ENCODE measurements around the gene SOX4.

The SOX4 gene

GRCh38 chr6:21556968-21557721 is 36.4 kb upstream of the SOX4 start:
- no peak for TF ChIP-seq CTCF (IDR thresholded peaks at IDR 0.05)
- no peak overlapping the region for H2AFZ ChIP-seq
- no peak overlapping the region for H3K27ac ChIP-seq
- no peaks in the 10 kb centered on the region for H3K36me3 ChIP-seq (ENCODE audit: control insufficient read depth, insufficient read depth, low read length)
- no peak overlapping the region for H3K4me3 ChIP-seq (ENCODE audit: low read depth, low read length)
- no peak overlapping the region for H3K9ac ChIP-seq
- no peak overlapping the region for H3K4me2 ChIP-seq (ENCODE audit: low read length)
- no peaks in the 10 kb centered on the region for H3K79me2 ChIP-seq
- no peaks in the 10 kb centered on the region for H3K27me3 ChIP-seq (ENCODE audit: control insufficient read depth, insufficient read depth, low read length)
- H3K9me3 ChIP-seq (ENCODE audit: control insufficient read depth, low read length), result no peaks in the 10 kb centered on the region
- H3K4me1 ChIP-seq, result no peaks in the 10 kb centered on the region

GRCh38 chr6:21559238-21559637 is 34.3 kb upstream of the SOX4 start:
- Histone ChIP-seq H3K36me3 (ENCODE audit: control insufficient read depth, insufficient read depth, low read length) (no peaks in the 10 kb centered on the region), H3K9me3 (ENCODE audit: control insufficient read depth, low read length) (no peaks in the 10 kb centered on the region), H3K9ac (no peak overlapping the region), H3K4me1 (no peaks in the 10 kb centered on the region), H3K27me3 (ENCODE audit: control insufficient read depth, insufficient read depth, low read length) (no peaks in the 10 kb centered on the region), H2AFZ (no peak overlapping the region), H3K27ac (no peak overlapping the region), H3K4me2 (ENCODE audit: low read length) (no peak overlapping the region), H3K4me3 (ENCODE audit: low read depth, low read length) (no peak overlapping the region), H3K79me2 (no peaks in the 10 kb centered on the region)
- no peak for TF ChIP-seq CTCF (IDR thresholded peaks at IDR 0.05)

- H3K9ac ChIP-seq, result no peak overlapping the region
- H3K27me3 ChIP-seq (ENCODE audit: control insufficient read depth, insufficient read depth, low read length), result no peaks in the 10 kb centered on the region
- H3K4me2 ChIP-seq (ENCODE audit: low read length), result no peak overlapping the region
- no peak overlapping the region for H3K4me3 ChIP-seq (ENCODE audit: low read depth, low read length)
- TF ChIP-seq CTCF (IDR thresholded peaks at IDR 0.05), result no peak
- no peak overlapping the region for H2AFZ ChIP-seq
- H3K4me1 ChIP-seq, result no peaks in the 10 kb centered on the region
- no peaks in the 10 kb centered on the region for H3K36me3 ChIP-seq (ENCODE audit: control insufficient read depth, insufficient read depth, low read length)
- no peak overlapping the region for H3K27ac ChIP-seq
- H3K9me3 ChIP-seq (ENCODE audit: control insufficient read depth, low read length), result no peaks in the 10 kb centered on the region
- no peaks in the 10 kb centered on the region for H3K79me2 ChIP-seq
These were observed 33.3 kb upstream of the SOX4 start for GRCh38 chr6:21560249-21560648.

- Histone ChIP-seq H3K4me2 (ENCODE audit: low read length) (no peak overlapping the region), H3K4me3 (ENCODE audit: low read depth, low read length) (no peak overlapping the region), H3K4me1 (no peaks in the 10 kb centered on the region), H3K9me3 (ENCODE audit: control insufficient read depth, low read length) (no peaks in the 10 kb centered on the region), H3K36me3 (ENCODE audit: control insufficient read depth, insufficient read depth, low read length) (no peaks in the 10 kb centered on the region), H3K27me3 (ENCODE audit: control insufficient read depth, insufficient read depth, low read length) (no peaks in the 10 kb centered on the region), H3K27ac (no peak overlapping the region), H2AFZ (no peak overlapping the region), H3K9ac (no peak overlapping the region), H3K79me2 (no peaks in the 10 kb centered on the region)
- no peak for TF ChIP-seq CTCF (IDR thresholded peaks at IDR 0.05)
These were observed 28.1 kb upstream of the SOX4 start for GRCh38 chr6:21565431-21565830.

- TF ChIP-seq CTCF (IDR thresholded peaks at IDR 0.05), result no peak
- no peaks in the 10 kb centered on the region for H3K9me3 ChIP-seq (ENCODE audit: control insufficient read depth, low read length)
These were observed 15.0 kb upstream of the SOX4 start for GRCh38 chr6:21578523-21578922.

More at GRCh38 chr6:21578523-21578922, 15.0 kb upstream of the SOX4 start:
- H3K9ac ChIP-seq, result no peak overlapping the region
- H3K79me2 ChIP-seq, result no peaks in the 10 kb centered on the region
- H3K36me3 ChIP-seq (ENCODE audit: control insufficient read depth, insufficient read depth, low read length), result no peaks in the 10 kb centered on the region
- H3K4me1 ChIP-seq, result no peaks in the 10 kb centered on the region
- no peak overlapping the region for H3K4me2 ChIP-seq (ENCODE audit: low read length)
- H3K4me3 ChIP-seq (ENCODE audit: low read depth, low read length), result no peak overlapping the region
- no peak overlapping the region for H2AFZ ChIP-seq
- no peaks in the 10 kb centered on the region for H3K27me3 ChIP-seq (ENCODE audit: control insufficient read depth, insufficient read depth, low read length)
- H3K27ac ChIP-seq, result no peak overlapping the region

All from parathyroid adenoma (tissue), 2 donors.